HCT116 (cell line): ENCODE data around the gene DNAL4. TPM values are rescaled to one million over a fixed set of nuclear protein-coding genes. Genes with fewer than 3 reads are reported as not detected.
"Not testable (repeated sequence)": the region's sequence is repeated elsewhere in the genome, so short reads cannot be mapped to it uniquely, and the experiment has no call there.

Experiments used
- ATAC-seq: fragments of 200-7000 bp; cut with Tn5 transposase; 2 replicates; pipeline ENCODE4 v1.9.1; 2020; ENCODE audit warnings: mild to moderate bottlenecking, moderate library complexity
- BruUV-seq: library from RNA; stranded (reverse); fragments of 400-500 nt; replicated peaks from 2 replicates; lab custom pipeline; 2021; lab: Mats Ljungman, UMichigan
- CTCF ChIA-PET: fragments of 300-600 bp; sonication (Branson Sonifier 250); formaldehyde crosslinking; loops from one replicate; lab custom pipeline; 2021; ENCODE audit warnings: antibody characterized with exemption; lab: Charles Lee
- POLR2A ChIA-PET: fragments of 300-600, 350-600 bp; sonication (Branson Sonifier 250); formaldehyde crosslinking; loops from one replicate; lab custom pipeline; 2021; ENCODE audit warnings: antibody characterized with exemption; lab: Charles Lee
- RAD21 ChIA-PET, 2 experiments: fragments of 300-600 bp; sonication (Branson Sonifier 250); formaldehyde crosslinking; loops; one replicate each; lab custom pipeline; 2023; ENCODE audit warnings: low total read pairs in 2 of 2; ENCODE audit not compliant: uncharacterized antibody in 2 of 2, unreplicated experiment in 2 of 2, low non-redundant PET in 1 of 2; lab: Charles Lee
- DNase-seq: peaks from one replicate; pipeline ENCODE4 v3.0.0-alpha.2; 2010; ENCODE audit warnings: low read depth, low spot score
- H2AFZ ChIP-seq: fragments of 200-600 bp; shearing (Covaris generic), sonication (generic); 2 replicates; pipeline ENCODE4 v1.6.1; 2017; ENCODE audit warnings: low read depth, mixed run types, mixed read lengths, antibody characterized with exemption, low read length; ENCODE audit not compliant: poor library complexity, severe bottlenecking
- H3K27ac ChIP-seq: 2 replicates; pipeline ENCODE4 v1.5.1; 2012; ENCODE audit warnings: low read depth, low read length
- H3K27me3 ChIP-seq: fragments of 200-600 bp; sonication (generic); 2 replicates; pipeline ENCODE4 v1.6.1; 2016; ENCODE audit warnings: mixed run types, low read length, mixed read lengths; ENCODE audit not compliant: insufficient read depth
- H3K36me3 ChIP-seq, 2 experiments: fragments of 200-500 bp in 1 of 2; fragments of 200-600 bp in 1 of 2; sonication (Bioruptor generic) in 1 of 2; sonication (generic) in 1 of 2; 2 replicates each; pipeline versions ENCODE4 v1.5.1 to v1.6.1; 2014 to 2016; ENCODE audit warnings: low read length in 2 of 2, inconsistent platforms in 1 of 2, mixed read lengths in 1 of 2, mixed run types in 1 of 2; ENCODE audit not compliant: insufficient read depth in 2 of 2, control insufficient read depth in 1 of 2
- H3K4me1 ChIP-seq, 2 experiments: fragments of 200-600 bp in 1 of 2; sonication (generic) in 1 of 2; 2 replicates each; pipeline versions ENCODE4 v1.5.1 to v1.6.1; 2012 to 2017; ENCODE audit warnings: low read length in 2 of 2, inconsistent platforms in 1 of 2, mild to moderate bottlenecking in 1 of 2, mixed read lengths in 1 of 2, mixed run types in 1 of 2, moderate library complexity in 1 of 2; ENCODE audit not compliant: insufficient read depth in 2 of 2, control insufficient read depth in 1 of 2
- H3K4me2 ChIP-seq: fragments of 200-600 bp; sonication (generic); 2 replicates; pipeline ENCODE4 v1.6.1; 2017; ENCODE audit warnings: mixed run types, low read length, mixed read lengths
- H3K4me3 ChIP-seq, 2 experiments: fragments of 200-600 bp in 1 of 2; sonication (generic) in 1 of 2; replicated peaks in 1 of 2; 2 replicates each; pipeline ENCODE4 v1.5.1; 2011 to 2016; ENCODE audit warnings: low read length in 2 of 2, control low read depth in 1 of 2, low read depth in 1 of 2, mild to moderate bottlenecking in 1 of 2, mixed read lengths in 1 of 2, mixed run types in 1 of 2
- H3K79me2 ChIP-seq: fragments of 200-600 bp; sonication (generic); 2 replicates; pipeline ENCODE4 v1.6.1; 2017; ENCODE audit warnings: mild to moderate bottlenecking, mixed run types, low read length, moderate library complexity, mixed read lengths; ENCODE audit not compliant: insufficient read depth
- H3K9ac ChIP-seq: fragments of 200-600 bp; sonication (generic); 2 replicates; pipeline ENCODE4 v1.6.1; 2016; ENCODE audit warnings: low read length, mixed read lengths
- H3K9me2 ChIP-seq: fragments of 200-600 bp; sonication (generic), shearing (Covaris generic); 2 replicates; pipeline ENCODE4 v1.6.1; 2017; ENCODE audit warnings: mixed run types, mild to moderate bottlenecking, moderate library complexity; ENCODE audit not compliant: insufficient read depth
- H3K9me3 ChIP-seq, 2 experiments: fragments of 200-500 bp in 1 of 2; fragments of 200-600 bp in 1 of 2; sonication (Bioruptor generic) in 1 of 2; sonication (generic) in 1 of 2; 2 replicates each; pipeline ENCODE4 v1.6.1; 2014 to 2017; ENCODE audit warnings: low read length in 2 of 2, mixed read lengths in 2 of 2, inconsistent platforms in 1 of 2, low read depth in 1 of 2, mild to moderate bottlenecking in 1 of 2, mixed run types in 1 of 2, moderate library complexity in 1 of 2; ENCODE audit not compliant: control insufficient read depth in 1 of 2, insufficient read depth in 1 of 2
- H4K20me1 ChIP-seq: fragments of 200-600 bp; sonication (generic), shearing (Covaris generic); 2 replicates; pipeline ENCODE4 v1.6.1; 2017; ENCODE audit warnings: mixed run types, mild to moderate bottlenecking, moderate library complexity; ENCODE audit not compliant: insufficient read depth
- CBX3 ChIP-seq: IDR thresholded peaks from 2 replicates; pipeline ENCODE4 v1.6.1; 2012; ENCODE audit warnings: low read depth
- CEBPB ChIP-seq: IDR thresholded peaks from 2 replicates; pipeline ENCODE4 v1.6.1; 2012; ENCODE audit warnings: low read depth
- EZH2phosphoT487 ChIP-seq: fragments of 200-600 bp; IDR thresholded peaks from 2 replicates; pipeline ENCODE4 v1.6.1; 2018; ENCODE audit warnings: antibody characterized with exemption, borderline replicate concordance
- JUND ChIP-seq: IDR thresholded peaks from 2 replicates; pipeline ENCODE4 v1.6.1; 2012
- POLR2A ChIP-seq: IDR thresholded peaks from 2 replicates; pipeline ENCODE4 v1.7.0; 2011; ENCODE audit warnings: borderline replicate concordance; ENCODE audit not compliant: insufficient read depth, insufficient read length; ENCODE audit errors: extremely low read depth
- POLR2AphosphoS5 ChIP-seq: IDR thresholded peaks from 2 replicates; pipeline ENCODE4 v1.6.1; 2011; ENCODE audit warnings: mild to moderate bottlenecking, low read depth, low read length, moderate library complexity
- RAD21 ChIP-seq: IDR thresholded peaks from 2 replicates; pipeline ENCODE4 v1.6.1; 2012; ENCODE audit warnings: low read depth, mild to moderate bottlenecking
- SIN3A ChIP-seq: IDR thresholded peaks from 2 replicates; pipeline ENCODE4 v1.6.1; 2012; ENCODE audit warnings: low read depth
- SP1 ChIP-seq: IDR thresholded peaks from 2 replicates; pipeline ENCODE4 v1.6.1; 2012; ENCODE audit warnings: low read depth
- SRF ChIP-seq: IDR thresholded peaks from 2 replicates; pipeline ENCODE4 v1.6.1; 2012; ENCODE audit warnings: low read depth
- ZFX ChIP-seq: fragments of 450-650 bp; IDR thresholded peaks from 2 replicates; pipeline ENCODE4 v1.6.1; 2017
- ZNF274 ChIP-seq: fragments of 200-500 bp; sonication (Bioruptor generic); IDR thresholded peaks from 2 replicates; pipeline ENCODE4 v1.6.1; 2014; ENCODE audit warnings: mild to moderate bottlenecking, low read depth, low read length, inconsistent platforms
- intact Hi-C: fragments of 100-400 bp; cut with micrococcal nuclease; formaldehyde crosslinking; loops from 2 replicates; pipeline ENCODE4 v1.10.0; 2022
- total RNA-seq: library from RNA; stranded (reverse); gene quantifications from one replicate; pipeline ENCODE4 v1.2.1, GENCODE V29; 2021; ENCODE audit not compliant: unreplicated experiment

DNAL4 gene
- total RNA-seq, 1 experiment from 2014 or later, result 18.3 TPM

GRCh38 chr22:38805041-38805593 lies 11.2 kb upstream of the DNAL4 start:
- POLR2A ChIA-PET, H3K9ac ChIP-seq, H3K79me2 ChIP-seq, ATAC-seq, H4K20me1 ChIP-seq, BruUV-seq, H3K27me3 ChIP-seq, RAD21 ChIA-PET, DNase-seq, H2AFZ ChIP-seq, H3K4me3 ChIP-seq, H3K27ac ChIP-seq, H3K36me3 ChIP-seq, H3K4me2 ChIP-seq, CTCF ChIA-PET, H3K9me2 ChIP-seq, H3K9me3 ChIP-seq, intact Hi-C loops: not testable (repeated sequence)
- H3K4me1 ChIP-seq, result peaks cover 2 to 10% of the 10 kb centered on the region in 2 experiments; a peak in 2 of 4 replicates

DNA sequence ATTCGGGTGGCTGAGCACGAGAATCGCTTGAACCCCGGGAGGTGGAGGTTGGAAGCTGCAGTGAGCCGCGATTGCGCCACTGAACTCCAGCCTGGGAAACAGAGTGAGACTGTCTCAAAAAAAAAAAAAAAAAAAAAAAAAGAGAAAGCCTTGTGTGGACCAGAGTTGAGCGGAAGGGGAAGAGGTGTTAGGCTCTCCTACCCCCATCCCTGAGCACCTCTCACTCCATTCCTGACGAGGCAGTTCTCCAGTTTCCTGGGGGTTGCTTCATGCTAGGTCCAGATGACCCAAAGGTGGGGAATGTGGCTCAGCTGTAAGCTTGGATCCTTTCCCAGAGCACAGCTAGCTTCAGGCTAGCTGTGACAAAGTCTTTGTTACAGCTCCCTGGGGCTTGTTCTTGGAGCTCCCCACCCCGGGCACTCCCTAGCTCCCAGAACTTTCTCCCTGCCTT lies 8.8 kb upstream of the DNAL4 start:
- Histone ChIP-seq H3K79me2 (no peaks in the 10 kb centered on the region), H3K9me3 (peaks cover 0 to 8% of the 10 kb centered on the region in 2 experiments; a peak in 1 of 4 replicates), H3K9ac (no peak overlapping the region), H3K36me3 (no peaks in the 10 kb centered on the region), H3K4me2 (peak overlapping the region; percentile 43; the same call in 1 of the 2 replicates), H3K27me3 (no peaks in the 10 kb centered on the region), H3K4me3 (no peak overlapping the region), H3K4me1 (peaks cover 2 to 6% of the 10 kb centered on the region in 2 experiments; a peak in 2 of 4 replicates), H2AFZ (no peak overlapping the region), H4K20me1 (no peaks in the 10 kb centered on the region), H3K27ac (no peak overlapping the region), H3K9me2 (no peaks in the 10 kb centered on the region)
- DNase-seq (peak; percentile 62), ATAC-seq (peak; percentile 69)
- BruUV-seq, result no TSS peak
- ChIA-PET CTCF (interaction anchor here (0.6 to 1.8 kb wide), 5 partner anchors 34 to 731 kb away, joined by 3 to 5 read pairs (median 4); no protein-coding TSS in a partner anchor), RAD21 (no interaction called here), POLR2A (interaction anchor here (1.3 kb wide), 1 partner anchor 41 kb away, joined by 3 read pairs; the partner anchor contains the start of gene NPTXR)
- intact Hi-C loops, result no loop called here
- TF ChIP-seq SP1 (peak; percentile 46; the same call in 1 of the 2 replicates), POLR2A (no peak), SRF (no peak), EZH2phosphoT487 (no peak), RAD21 (no peak), JUND (peak; percentile 28; the same call in 1 of the 2 replicates), POLR2AphosphoS5 (peak; percentile 16; the same call in 1 of the 2 replicates), ZNF274 (no peak), ZFX (no peak), SIN3A (no peak), CEBPB (peak; percentile 81), CBX3 (peak; percentile 59; the same call in 1 of the 2 replicates)
